ENCODE results near the gene TOR3A. TPM values are rescaled to one million over a fixed set of nuclear protein-coding genes. Genes with fewer than 3 reads are reported as not detected.

The TOR3A gene
- 10 to 100 TPM; 39.0 to 39.7 TPM for total RNA-seq

DNA sequence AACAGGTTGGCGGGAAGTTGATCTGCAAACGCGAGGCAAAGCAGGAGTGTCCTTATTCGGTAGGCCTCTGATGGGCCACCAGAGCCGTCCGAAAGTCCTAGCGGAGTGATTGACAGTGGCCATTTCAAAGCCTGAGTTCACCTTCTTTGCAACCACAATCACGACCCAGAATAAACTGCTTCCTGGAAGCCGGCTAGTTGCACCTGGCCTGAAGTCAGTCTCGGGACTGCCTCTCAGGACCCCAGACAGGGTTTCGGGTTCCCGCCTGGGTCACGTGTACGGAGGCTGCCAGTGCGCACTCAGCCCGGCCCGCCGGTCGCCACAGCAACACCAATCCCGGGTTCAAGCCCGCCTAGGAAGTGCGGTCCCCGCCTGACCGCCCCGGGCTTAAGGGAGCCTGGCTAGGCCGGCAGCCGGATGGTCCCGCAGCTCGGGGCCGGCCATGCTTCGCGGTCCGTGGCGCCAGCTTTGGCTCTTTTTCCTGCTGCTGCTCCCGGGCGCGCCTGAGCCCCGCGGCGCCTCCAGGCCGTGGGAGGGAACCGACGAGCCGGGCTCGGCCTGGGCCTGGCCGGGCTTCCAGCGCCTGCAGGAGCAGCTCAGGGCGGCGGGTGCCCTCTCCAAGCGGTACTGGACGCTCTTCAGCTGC, at the start of gene TOR3A:
TSS of gene TOR3A (plus strand) at position 384 of the 646 bp plus-strand sequence. CDS start at position 443, 59 bp downstream.

Other genes starting within 250 kb of the TOR3A start
- gene ANGPTL1, start 211.0 kb upstream of the TOR3A start, total RNA-seq = not detected
- 10 to 100 TPM; 26.7 to 28.6 TPM for gene FAM20B, start 56.2 kb upstream of the TOR3A start, total RNA-seq
- gene ABL2, start 147.6 kb downstream of the TOR3A start, total RNA-seq = 1 to 10 TPM; 9.3 to 9.9 TPM
- 10 to 100 TPM; 52.5 to 55.3 TPM for gene SOAT1, start 211.7 kb downstream of the TOR3A start, total RNA-seq